ENCODE results near the gene CCDC124. TPM values are rescaled to one million over a fixed set of nuclear protein-coding genes. Genes with fewer than 3 reads are reported as not detected.

The CCDC124 gene
- polyA plus RNA-seq, 1 donor (not counting 4 experiments of a cell fraction or from before 2014, with no cell fraction given): 58.7 TPM

GRCh38 chr19:17909003-17909732, 23.6 kb upstream of the CCDC124 start:
- Histone ChIP-seq H3K27ac (ENCODE audit: control insufficient read depth, insufficient read depth, low read length) (no peak overlapping the region), H3K27me3 (ENCODE audit: control insufficient read depth, extremely low read depth, insufficient read depth, low read length) (no peaks in the 10 kb centered on the region), H4K20me1 (ENCODE audit: control insufficient read depth, extremely low read depth, insufficient read depth, low read length) (no peaks in the 10 kb centered on the region), H2AFZ (ENCODE audit: control insufficient read depth, low read length) (no peak overlapping the region), H3K9me3 (ENCODE audit: control insufficient read depth, low read depth, low read length) (peaks cover 2% of the 10 kb centered on the region), H3K36me3 (ENCODE audit: control insufficient read depth in 2 of 2, extremely low read depth in 1 of 2, insufficient read depth in 2 of 2, low read length in 2 of 2) (no peaks in the 10 kb centered on the region), H3K4me3 (ENCODE audit: control insufficient read depth in 2 of 3, extremely low read depth in 1 of 3, insufficient read depth in 2 of 3, low read depth in 1 of 3, low read length in 3 of 3) (no peak overlapping the region), H3K9ac (ENCODE audit: control insufficient read depth, extremely low read depth, insufficient read depth, low read length) (no peak overlapping the region), H3K79me2 (ENCODE audit: control insufficient read depth, insufficient read depth, low read length) (no peaks in the 10 kb centered on the region), H3K4me2 (ENCODE audit: control insufficient read depth, extremely low read depth, insufficient read depth, low read depth, low read length) (no peak overlapping the region), H3K4me1 (ENCODE audit: control insufficient read depth, extremely low read depth, insufficient read depth, low read length) (peaks cover 5% of the 10 kb centered on the region), H3K9me1 (ENCODE audit: control insufficient read depth, extremely low read depth, insufficient read depth, low read length) (no peaks in the 10 kb centered on the region)
- FAIRE-seq (peak; percentile 75), DNase-seq (ENCODE audit: low read depth, low spot score) (no peak)
- dilution Hi-C loops (cut with MboI; ENCODE audit: extremely low pct_ligation_motif_present, low sequenced_read_pairs): no loop called here
- TF ChIP-seq EZH2 (IDR thresholded peaks at IDR 0.05; ENCODE audit: low read length): no peak
- no peak for TF ChIP-seq CTCF (optimal IDR thresholded peaks at IDR 0.05 in 1 of 3, IDR thresholded peaks at IDR 0.05 in 1 of 3, conservative IDR thresholded peaks at IDR 0.05 in 1 of 3; ENCODE audit: extremely low read depth in 1 of 3, insufficient read depth in 2 of 3, low read length in 3 of 3)

GRCh38 chr19:17910791-17911360, 21.9 kb upstream of the CCDC124 start:
- no peak for FAIRE-seq
- Histone ChIP-seq H3K27me3 (ENCODE audit: control insufficient read depth, extremely low read depth, insufficient read depth, low read length) (no peaks in the 10 kb centered on the region), H3K9ac (ENCODE audit: control insufficient read depth, extremely low read depth, insufficient read depth, low read length) (no peak overlapping the region), H3K4me3 (ENCODE audit: control insufficient read depth in 2 of 3, extremely low read depth in 1 of 3, insufficient read depth in 2 of 3, low read depth in 1 of 3, low read length in 3 of 3) (no peak overlapping the region), H3K4me1 (ENCODE audit: control insufficient read depth, extremely low read depth, insufficient read depth, low read length) (peaks cover 5% of the 10 kb centered on the region), H3K4me2 (ENCODE audit: control insufficient read depth, extremely low read depth, insufficient read depth, low read depth, low read length) (no peak overlapping the region), H3K36me3 (ENCODE audit: control insufficient read depth in 2 of 2, extremely low read depth in 1 of 2, insufficient read depth in 2 of 2, low read length in 2 of 2) (no peaks in the 10 kb centered on the region), H2AFZ (ENCODE audit: control insufficient read depth, low read length) (no peak overlapping the region), H3K79me2 (ENCODE audit: control insufficient read depth, insufficient read depth, low read length) (no peaks in the 10 kb centered on the region), H3K9me1 (ENCODE audit: control insufficient read depth, extremely low read depth, insufficient read depth, low read length) (no peaks in the 10 kb centered on the region), H3K9me3 (ENCODE audit: control insufficient read depth, low read depth, low read length) (peaks cover 2% of the 10 kb centered on the region), H4K20me1 (ENCODE audit: control insufficient read depth, extremely low read depth, insufficient read depth, low read length) (no peaks in the 10 kb centered on the region), H3K27ac (ENCODE audit: control insufficient read depth, insufficient read depth, low read length) (no peak overlapping the region)
- TF ChIP-seq CTCF (optimal IDR thresholded peaks at IDR 0.05 in 1 of 3, IDR thresholded peaks at IDR 0.05 in 1 of 3, conservative IDR thresholded peaks at IDR 0.05 in 1 of 3; ENCODE audit: extremely low read depth in 1 of 3, insufficient read depth in 2 of 3, low read length in 3 of 3): no peak
- TF ChIP-seq EZH2 (IDR thresholded peaks at IDR 0.05; ENCODE audit: low read length): no peak
- no peak for DNase-seq (ENCODE audit: low read depth, low spot score)
- dilution Hi-C loops (cut with MboI; ENCODE audit: extremely low pct_ligation_motif_present, low sequenced_read_pairs): no loop called here
